Measurements from ENCODE around the gene EHBP1L1. TPM values are rescaled to one million over a fixed set of nuclear protein-coding genes. Genes with fewer than 3 reads are reported as not detected.

The EHBP1L1 gene
- total RNA-seq, 4 donors from 2014 or later = 21.2 to 125 (median 65.6) TPM

GRCh38 chr11:65554057-65554818 is 21.6 kb upstream of the EHBP1L1 start:
- no peak for DNase-seq (ENCODE audit: low spot score)

GRCh38 chr11:65554842-65555430 is 20.9 kb upstream of the EHBP1L1 start:
- ATAC-seq (ENCODE audit: low FRiP score) (no peak), DNase-seq (ENCODE audit: low spot score) (no peak)
- TF ChIP-seq CTCF (IDR thresholded peaks at IDR 0.05) = no peak

More at GRCh38 chr11:65554057-65554818, 21.6 kb upstream of the EHBP1L1 start:
- TF ChIP-seq CTCF (IDR thresholded peaks at IDR 0.05) = no peak
- no peak for ATAC-seq (ENCODE audit: low FRiP score)

GRCh38 chr11:65555693-65556231 is 20.1 kb upstream of the EHBP1L1 start:
- no peak for TF ChIP-seq CTCF (IDR thresholded peaks at IDR 0.05)
- peak; percentile 15 for ATAC-seq (ENCODE audit: low FRiP score)
- DNase-seq (ENCODE audit: low spot score) = no peak

GRCh38 chr11:65556470-65557279 is 19.2 kb upstream of the EHBP1L1 start:
- DNase-seq (ENCODE audit: low spot score) = no peak
- TF ChIP-seq CTCF (IDR thresholded peaks at IDR 0.05) = no peak
- ATAC-seq (ENCODE audit: low FRiP score) = no peak

GRCh38 chr11:65557280-65558001 is 18.4 kb upstream of the EHBP1L1 start:
- DNase-seq (ENCODE audit: low spot score) = no peak
- no peak for TF ChIP-seq CTCF (IDR thresholded peaks at IDR 0.05)
- ATAC-seq (ENCODE audit: low FRiP score) = no peak
